Uterus (tissue), 4 donors: Measurements from ENCODE around the gene FETUB. TPM values are rescaled to one million over a fixed set of nuclear protein-coding genes. Genes with fewer than 3 reads are reported as not detected.

Experiments
- DNase-seq, 2 donors: peaks; one replicate each; pipeline ENCODE4 v3.0.0-alpha.2; 2019 to 2020
- H3K27ac ChIP-seq, 2 donors: fragments of 200-600 bp; sonication (generic); 1 replicate in 1 of 2; 2 replicates in 1 of 2; pipeline ENCODE4 v1.5.1; 2016 to 2018
- H3K27me3 ChIP-seq, 2 donors: fragments of 200-600 bp; sonication (generic); one replicate each; pipeline ENCODE4 v1.5.1; 2018 to 2019; ENCODE audit warnings: control low read depth in 1 of 2
- H3K36me3 ChIP-seq, 2 donors: fragments of 200-600 bp; sonication (generic); one replicate each; pipeline ENCODE4 v1.5.1; 2019; ENCODE audit warnings: control low read depth in 1 of 2
- H3K4me1 ChIP-seq, 2 donors: fragments of 200-600 bp; sonication (generic); one replicate each; pipeline ENCODE4 v1.5.1; 2018 to 2019; ENCODE audit warnings: control low read depth in 1 of 2
- H3K4me3 ChIP-seq, 2 donors: fragments of 200-600 bp; sonication (generic); 1 replicate in 1 of 2; 2 replicates in 1 of 2; pipeline ENCODE4 v1.5.1; 2018 to 2019; ENCODE audit warnings: mild to moderate bottlenecking in 1 of 2
- H3K9me3 ChIP-seq, 2 donors: fragments of 200-600 bp; sonication (generic); one replicate each; pipeline ENCODE4 v1.5.1; 2019; ENCODE audit warnings: control low read depth in 1 of 2
- CTCF ChIP-seq, 4 experiments: fragments of 200-600 bp in 2 of 4; fragments of 450-650 bp in 2 of 4; sonication (generic) in 2 of 4; IDR thresholded peaks; one replicate each; pipeline ENCODE4 v1.5.1; 2016 to 2019; ENCODE audit warnings: antibody characterized with exemption in 4 of 4, mild to moderate bottlenecking in 2 of 4, moderate library complexity in 1 of 4
- POLR2A ChIP-seq, 2 donors: fragments of 450-650 bp; IDR thresholded peaks; one replicate each; pipeline ENCODE4 v1.6.1; 2016; ENCODE audit warnings: antibody characterized with exemption in 2 of 2, mild to moderate bottlenecking in 1 of 2, moderate library complexity in 1 of 2
- intact Hi-C: fragments of 100-400 bp; cut with DNase I; formaldehyde crosslinking; loops from one replicate; pipeline ENCODE4 v1.15.1; 2023; ENCODE audit warnings: low total_unique reads
- total RNA-seq, 4 donors: library from RNA; depleted of rRNA in 3 of 4; stranded (reverse); fragments of >200 nt in 3 of 4; gene quantifications; one replicate each; pipeline versions ENCODE4 v1.1.0 to v1.2.4, GENCODE V29; 2014 to 2023
- donor health status: DM: yes; HTN: yes; CAD: no.

FETUB gene
- total RNA-seq, 4 donors from 2014 or later = not detected

DNA sequence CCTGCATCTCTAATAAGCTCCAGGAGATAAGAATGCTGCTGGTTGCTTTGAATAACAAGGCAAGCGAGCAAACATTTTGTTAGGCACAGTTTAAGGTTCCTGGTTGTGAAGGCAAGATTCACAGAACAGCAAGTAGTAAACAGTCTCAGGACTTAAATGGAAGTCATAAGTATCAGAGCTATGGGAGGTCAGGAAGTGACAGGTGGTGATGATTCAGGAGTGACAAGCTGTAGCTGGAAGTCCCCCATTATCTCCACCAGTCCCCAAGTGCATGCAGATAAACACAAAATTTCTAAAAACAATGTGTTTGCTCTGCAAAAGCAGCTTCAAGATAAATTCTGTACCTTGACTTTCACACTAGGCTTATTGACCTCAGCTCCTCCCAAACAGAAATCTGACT, 3.3 kb downstream of the FETUB start:
- H3K4me3 ChIP-seq = no peak overlapping the region
- no peaks in the 10 kb centered on the region for H3K9me3 ChIP-seq
- no peaks in the 10 kb centered on the region for H3K36me3 ChIP-seq
- no peaks in the 10 kb centered on the region for H3K4me1 ChIP-seq
- intact Hi-C loops = no loop called here
- no peaks in the 10 kb centered on the region for H3K27me3 ChIP-seq
- H3K27ac ChIP-seq = no peak overlapping the region
- no peak for TF ChIP-seq CTCF (IDR thresholded peaks at IDR 0.05)
- TF ChIP-seq POLR2A (IDR thresholded peaks at IDR 0.05) = no peak
- no peak for DNase-seq

- Histone ChIP-seq H3K27me3 (no peaks in the 10 kb centered on the region), H3K9me3 (no peaks in the 10 kb centered on the region), H3K4me1 (no peaks in the 10 kb centered on the region), H3K27ac (no peak overlapping the region), H3K36me3 (no peaks in the 10 kb centered on the region), H3K4me3 (no peak overlapping the region)
- intact Hi-C loops = no loop called here
- TF ChIP-seq POLR2A (IDR thresholded peaks at IDR 0.05) (no peak), CTCF (IDR thresholded peaks at IDR 0.05) (no peak)
- DNase-seq = no peak
Measured at GRCh38 chr3:186644683-186645082, 4.5 kb downstream of the FETUB start.

DNA sequence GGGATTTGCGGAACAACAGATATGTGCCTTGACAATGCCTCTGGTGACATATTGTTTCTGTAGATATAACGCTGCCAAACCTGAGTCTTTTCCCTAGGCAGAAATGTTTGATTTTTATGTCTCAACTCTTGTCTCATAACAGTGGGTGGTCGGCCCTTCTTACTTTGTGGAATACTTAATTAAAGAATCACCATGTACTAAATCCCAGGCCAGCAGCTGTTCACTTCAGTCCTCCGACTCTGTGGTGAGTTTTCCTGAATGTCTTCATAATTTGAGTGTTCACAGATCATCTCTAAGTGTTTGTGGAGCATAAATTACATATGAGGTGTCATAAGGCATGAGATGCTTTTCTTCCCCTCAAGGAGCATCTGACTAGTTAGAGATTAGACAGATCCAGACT, 5.9 kb downstream of the FETUB start:
- DNase-seq = no peak
- Histone ChIP-seq H3K36me3 (no peaks in the 10 kb centered on the region), H3K27me3 (no peaks in the 10 kb centered on the region), H3K4me1 (no peaks in the 10 kb centered on the region), H3K4me3 (no peak overlapping the region), H3K9me3 (no peaks in the 10 kb centered on the region), H3K27ac (no peak overlapping the region)
- no peak for TF ChIP-seq POLR2A (IDR thresholded peaks at IDR 0.05)
- TF ChIP-seq CTCF (IDR thresholded peaks at IDR 0.05) = no peak
- intact Hi-C loops = no loop called here

GRCh38 chr3:186646841-186647240, 6.6 kb downstream of the FETUB start:
- Histone ChIP-seq H3K4me3 (no peak overlapping the region), H3K27me3 (no peaks in the 10 kb centered on the region), H3K36me3 (no peaks in the 10 kb centered on the region), H3K27ac (no peak overlapping the region), H3K4me1 (no peaks in the 10 kb centered on the region), H3K9me3 (no peaks in the 10 kb centered on the region)
- TF ChIP-seq CTCF (IDR thresholded peaks at IDR 0.05) = no peak
- TF ChIP-seq POLR2A (IDR thresholded peaks at IDR 0.05) = no peak
- intact Hi-C loops = no loop called here
- DNase-seq = no peak

GRCh38 chr3:186648851-186649250, 8.7 kb downstream of the FETUB start:
- intact Hi-C loops = no loop called here
- Histone ChIP-seq H3K9me3 (no peaks in the 10 kb centered on the region), H3K4me1 (no peaks in the 10 kb centered on the region), H3K27me3 (no peaks in the 10 kb centered on the region), H3K27ac (no peak overlapping the region), H3K36me3 (no peaks in the 10 kb centered on the region), H3K4me3 (no peak overlapping the region)
- no peak for TF ChIP-seq CTCF (IDR thresholded peaks at IDR 0.05)
- no peak for TF ChIP-seq POLR2A (IDR thresholded peaks at IDR 0.05)
- no peak for DNase-seq
